HG02798 (cell line): Measurements from ENCODE around the gene GRK5.
"Not testable (repeated sequence)": the region's sequence is repeated elsewhere in the genome, so short reads cannot be mapped to it uniquely, and the experiment has no call there.

Source experiments
- ATAC-seq: cut with Tn5 transposase; IDR thresholded peaks from one replicate; pipeline ENCODE4 v1.9.1; 2021; ENCODE audit warnings: mild to moderate bottlenecking; ENCODE audit not compliant: unreplicated experiment, poor library complexity

Gene GRK5

DNA sequence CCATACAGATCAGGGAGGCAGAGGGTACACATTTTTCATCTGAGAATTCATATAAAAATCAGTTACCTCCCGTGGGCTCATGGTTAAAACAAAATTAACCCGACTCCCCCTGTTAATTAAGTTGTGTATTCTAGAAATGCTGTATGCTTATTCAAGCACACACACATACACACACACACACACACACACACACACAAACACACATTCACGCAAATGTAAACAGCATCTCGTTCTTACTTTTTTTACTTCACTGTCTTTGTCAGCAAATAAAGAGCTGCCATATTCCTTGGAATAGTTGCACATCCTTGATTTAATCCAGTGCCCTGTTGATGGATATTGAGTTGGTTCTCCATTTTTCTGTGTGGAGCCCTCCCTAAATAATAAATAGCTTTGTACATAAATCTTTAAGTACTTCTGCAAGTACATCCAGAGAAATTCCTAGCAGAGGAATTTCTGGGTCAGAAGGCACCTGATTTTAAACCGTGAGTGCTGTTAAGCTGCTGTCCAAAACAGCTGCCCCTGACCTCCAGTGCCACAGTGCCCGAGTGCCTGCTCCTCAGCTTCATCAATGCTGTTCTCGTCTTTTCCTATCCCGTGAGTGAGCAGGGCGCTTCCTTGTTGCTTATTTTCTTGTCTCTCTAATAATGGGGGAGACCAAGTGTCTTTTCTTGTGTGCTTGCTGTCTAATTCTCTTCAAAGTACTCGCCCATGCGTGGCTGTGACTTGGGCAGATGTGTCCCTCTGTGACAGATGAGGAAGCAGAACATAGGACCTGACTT is 217.9 kb downstream of the GRK5 start:
- ATAC-seq, result no peak

DNA sequence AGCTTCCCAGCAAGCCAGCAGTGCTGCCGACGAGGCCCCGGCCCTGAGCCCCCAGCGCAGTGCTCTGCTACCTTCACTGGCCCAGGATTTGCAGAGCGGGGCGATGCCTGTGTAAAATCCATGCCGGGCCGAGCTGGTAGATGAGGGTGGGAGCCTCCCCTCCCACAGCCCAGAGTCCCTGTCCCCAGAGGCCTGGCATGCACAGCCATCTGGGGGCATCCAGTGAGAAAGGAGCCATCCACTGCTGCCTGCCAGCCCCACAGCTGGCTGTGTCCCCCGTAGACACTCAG is 218.5 kb downstream of the GRK5 start:
- no peak for ATAC-seq

DNA sequence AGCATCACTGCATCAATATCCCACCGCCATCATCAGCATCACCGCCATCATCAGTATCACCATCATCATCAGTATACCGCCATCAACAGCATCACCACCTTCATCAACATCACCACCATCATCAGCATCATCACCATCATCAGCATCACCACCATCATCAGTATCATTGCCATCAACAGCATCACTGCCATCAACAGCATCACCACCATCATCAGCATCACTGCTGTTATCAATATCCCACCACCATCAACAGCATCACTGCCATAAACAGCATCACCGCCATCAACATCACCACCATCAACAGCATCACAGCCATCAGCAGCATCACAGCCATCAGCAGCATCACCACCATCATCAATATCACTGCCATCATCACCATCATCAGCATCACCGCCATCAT is 219.3 kb downstream of the GRK5 start:
- no peak for ATAC-seq

GRCh38 chr10:119427263-119427864 is 220.0 kb downstream of the GRK5 start:
- no peak for ATAC-seq

DNA sequence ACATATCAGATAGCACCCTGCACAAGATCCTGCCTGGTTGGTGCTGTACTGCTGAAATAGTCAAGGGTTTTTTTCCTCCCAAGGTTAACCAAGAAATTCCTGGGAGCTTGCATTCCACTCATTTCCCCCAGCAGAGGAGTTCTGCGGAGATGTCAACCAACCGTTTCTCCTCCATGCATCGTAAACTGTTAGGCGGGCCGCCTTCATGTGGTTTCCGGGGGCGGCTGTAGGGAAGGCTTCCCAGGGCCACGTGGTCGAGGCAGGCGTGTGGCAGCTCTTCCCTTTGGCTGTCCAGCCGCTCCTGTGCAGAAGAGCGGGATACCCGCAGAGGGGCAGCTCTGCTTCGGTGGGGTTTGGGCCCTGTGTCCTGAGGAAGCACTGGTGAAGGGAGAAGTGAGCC is 221.4 kb downstream of the GRK5 start:
- ATAC-seq, result no peak

DNA sequence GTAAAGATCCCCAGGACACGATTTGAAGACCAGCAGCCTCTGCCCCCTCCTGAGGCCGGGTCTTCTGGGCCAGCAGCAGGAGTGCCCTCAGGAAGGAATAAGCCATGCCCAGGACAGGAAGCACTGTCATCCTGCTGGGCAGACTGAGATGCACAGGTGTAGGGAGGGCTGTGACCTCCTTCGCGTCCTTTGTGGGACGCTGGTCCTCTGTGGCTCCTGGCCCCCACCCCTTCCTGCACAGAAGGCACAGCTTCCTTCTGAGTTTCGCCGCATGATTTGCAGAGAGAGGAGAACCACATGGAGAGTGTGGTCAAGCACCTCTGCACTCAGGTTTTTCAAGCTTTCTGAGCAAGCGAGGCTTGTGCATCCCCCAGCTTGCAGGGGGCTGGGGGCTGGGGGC is 222.4 kb downstream of the GRK5 start:
- no peak for ATAC-seq

- no peak for ATAC-seq
Measured at GRCh38 chr10:119431034-119431772, 223.8 kb downstream of the GRK5 start.

- no peak for ATAC-seq
Measured at GRCh38 chr10:119431773-119432135, 224.4 kb downstream of the GRK5 start.

GRCh38 chr10:119434942-119435341 is 227.6 kb downstream of the GRK5 start:
- ATAC-seq, result not testable (repeated sequence)

DNA sequence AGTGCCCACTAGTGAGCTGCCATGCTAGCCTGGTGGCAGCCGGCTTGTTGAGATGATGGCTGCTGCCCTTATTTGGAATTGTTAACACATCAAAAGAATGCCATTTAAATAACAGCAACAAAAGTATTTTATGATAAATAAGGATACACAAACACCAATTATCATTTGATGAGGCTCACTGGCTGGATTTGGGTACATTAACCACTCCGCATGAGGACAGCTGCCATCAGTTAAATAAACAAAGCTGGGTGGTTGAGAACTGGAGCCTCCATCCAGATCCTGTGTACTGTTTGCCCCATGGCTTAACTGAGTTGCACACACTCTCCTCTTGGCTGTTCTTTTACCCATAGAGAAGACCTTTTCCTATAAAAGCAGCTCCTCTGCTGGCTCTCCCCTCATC is 231.3 kb downstream of the GRK5 start:
- no peak for ATAC-seq

- no peak for ATAC-seq
Measured at GRCh38 chr10:119439922-119440321, 232.6 kb downstream of the GRK5 start.

GRCh38 chr10:119441151-119441821 is 233.9 kb downstream of the GRK5 start:
- no peak for ATAC-seq

GRCh38 chr10:119441921-119442757 is 234.8 kb downstream of the GRK5 start:
- no peak for ATAC-seq

DNA sequence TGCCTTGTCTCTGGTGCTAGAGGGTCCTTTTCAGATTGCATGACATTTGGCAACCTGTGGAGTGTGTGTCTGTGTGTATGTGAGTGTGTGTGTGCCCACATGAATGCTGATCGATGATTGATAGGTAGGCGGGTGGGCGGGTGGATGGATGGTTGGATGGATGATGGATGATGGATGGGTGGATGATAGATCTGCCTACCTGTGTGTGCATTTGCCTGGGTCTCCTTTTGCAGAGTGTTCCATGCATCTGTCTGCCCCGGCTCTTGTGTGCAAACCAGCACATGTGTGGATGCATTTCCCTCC is 235.3 kb downstream of the GRK5 start:
- ATAC-seq, result no peak

DNA sequence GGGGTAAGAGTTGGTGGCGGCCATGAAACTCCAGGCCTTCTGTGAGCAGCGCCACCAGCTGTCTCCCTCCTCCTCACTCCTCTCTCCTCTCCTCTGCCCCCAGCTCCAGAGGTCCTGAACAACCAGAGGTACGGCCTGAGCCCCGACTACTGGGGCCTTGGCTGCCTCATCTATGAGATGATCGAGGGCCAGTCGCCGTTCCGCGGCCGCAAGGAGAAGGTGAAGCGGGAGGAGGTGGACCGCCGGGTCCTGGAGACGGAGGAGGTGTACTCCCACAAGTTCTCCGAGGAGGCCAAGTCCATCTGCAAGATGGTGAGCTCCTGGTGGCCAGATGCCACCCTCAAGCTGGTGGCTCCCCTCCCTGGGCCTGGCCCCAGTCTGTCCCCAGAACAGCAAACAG is 236.1 kb downstream of the GRK5 start:
- no peak for ATAC-seq

- ATAC-seq, result no peak
Measured at GRCh38 chr10:119443970-119444660, 236.7 kb downstream of the GRK5 start.

GRCh38 chr10:119444866-119445265 is 237.5 kb downstream of the GRK5 start:
- no peak for ATAC-seq

DNA sequence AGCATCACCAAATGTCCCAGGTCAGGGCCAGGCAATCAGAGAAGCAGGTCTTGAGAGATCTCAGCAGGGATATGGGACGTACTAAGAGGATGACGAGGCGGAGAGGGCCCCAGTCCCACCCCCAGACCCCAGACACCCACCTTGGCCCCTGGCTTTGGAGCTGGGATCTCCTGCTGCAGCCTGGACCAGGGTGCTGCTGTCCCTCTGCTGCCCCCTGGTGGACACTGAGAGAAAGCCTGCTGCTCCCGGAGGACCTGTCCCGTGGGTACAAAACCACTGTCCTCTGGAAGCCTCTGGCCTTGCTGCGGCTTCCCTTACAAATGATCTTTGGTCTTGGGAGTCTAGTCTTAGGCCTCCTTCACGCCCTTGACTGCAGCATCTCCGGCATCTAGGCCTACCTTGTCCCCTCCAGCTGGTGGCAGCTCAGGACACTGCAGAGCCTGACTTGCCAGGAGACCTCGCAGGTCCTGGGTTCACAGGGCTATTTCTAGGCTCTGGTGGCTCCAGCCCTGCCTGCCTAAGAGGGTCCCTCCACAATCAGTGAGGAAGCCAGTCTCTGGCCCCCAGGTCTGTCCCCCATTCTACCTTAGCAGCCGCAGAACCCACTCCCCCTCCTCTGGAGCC is 238.1 kb downstream of the GRK5 start:
- peak; percentile 67 for ATAC-seq

DNA sequence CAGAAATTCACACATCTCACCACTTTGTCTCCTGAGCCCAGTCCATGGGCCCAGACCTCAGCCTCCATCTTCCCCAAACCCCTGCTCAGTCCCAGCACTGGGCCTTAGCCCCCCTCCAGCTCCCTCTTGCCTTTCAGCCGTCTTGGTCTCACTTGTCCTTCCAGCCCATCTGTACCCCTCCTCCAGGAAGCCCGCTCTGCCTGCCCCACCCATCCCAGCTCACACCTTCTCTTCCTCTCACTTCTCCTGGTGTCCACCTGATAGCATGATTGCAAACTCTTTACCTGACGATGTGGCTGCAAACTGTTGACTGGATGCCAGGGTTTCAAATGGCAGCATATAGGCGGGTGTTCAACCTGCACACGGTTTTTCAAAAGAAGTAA is 238.6 kb downstream of the GRK5 start:
- no peak for ATAC-seq
